HT-29 (cell line): Measurements from ENCODE around the gene LRRN4CL. TPM values are rescaled to one million over a fixed set of nuclear protein-coding genes. Genes with fewer than 3 reads are reported as not detected.

Experiments used
- DNase-seq: peaks from one replicate; pipeline ENCODE4 v3.0.0-alpha.2; 2015; ENCODE audit warnings: low spot score
- small RNA-seq: library from RNA; depleted of rRNA; stranded (forward); fragments of <200 nt; gene quantifications from one replicate; pipeline ENCODE3, GENCODE V24; 2014
- total RNA-seq: library from RNA; depleted of rRNA; stranded (reverse); fragments of >200 nt; shearing (Covaris generic); gene quantifications from 2 replicates; pipeline ENCODE4 v1.2.3, GENCODE V29; 2014; rRNA removed

LRRN4CL gene
- total RNA-seq, 1 experiment from 2014 or later: not detected

- DNase-seq: no peak
Observed at GRCh38 chr11:62648185-62648966, 41.0 kb downstream of the LRRN4CL start.

GRCh38 chr11:62647609-62648005 is 41.7 kb downstream of the LRRN4CL start:
- no peak for DNase-seq

- no peak for DNase-seq
Observed at GRCh38 chr11:62646825-62647608, 42.3 kb downstream of the LRRN4CL start.

GRCh38 chr11:62645946-62646824 is 43.1 kb downstream of the LRRN4CL start, which contains the start of gene GANAB:
Gene GANAB, minus strand, starts transcription at chr11:62646613. Its CDS starts 14 bp downstream, at chr11:62646599.
- peak; percentile 100 for DNase-seq

GRCh38 chr11:62645671-62645945 is 43.7 kb downstream of the LRRN4CL start:
- DNase-seq: no peak

GRCh38 chr11:62644220-62644619 is 45.1 kb downstream of the LRRN4CL start:
- no peak for DNase-seq

Small RNA genes within 50 kb of the gene (small RNA-seq; reads per million reads assigned to genes)
- not detected for gene SNORA57

Other genes starting within 250 kb of the LRRN4CL start
- 281 and 282 TPM in 2 replicates for gene AHNAK, start 142.7 kb downstream of the LRRN4CL start, total RNA-seq
- gene EEF1G, start 115.6 kb downstream of the LRRN4CL start, total RNA-seq: 1,888 and 1,945 TPM in 2 replicates
- gene TUT1, start 98.0 kb downstream of the LRRN4CL start, total RNA-seq: 19.3 and 25.1 TPM in 2 replicates
- gene MTA2, start 87.7 kb downstream of the LRRN4CL start, total RNA-seq: 223 and 229 TPM in 2 replicates
- gene EML3, start 76.8 kb downstream of the LRRN4CL start, total RNA-seq: 72.3 and 72.5 TPM in 2 replicates
- 10.9 and 13.6 TPM in 2 replicates for gene ROM1, start 76.3 kb downstream of the LRRN4CL start, total RNA-seq
- 63.1 and 82.8 TPM in 2 replicates for gene B3GAT3, start 67.5 kb downstream of the LRRN4CL start, total RNA-seq
- 257 and 314 TPM in 2 replicates for gene GANAB, start 42.9 kb downstream of the LRRN4CL start, total RNA-seq
- gene INTS5, start 36.2 kb downstream of the LRRN4CL start, total RNA-seq: 44.6 and 47.4 TPM in 2 replicates
- gene C11orf98, start 24.3 kb downstream of the LRRN4CL start, total RNA-seq: 272 and 322 TPM in 2 replicates
- gene CSKMT, start 24.2 kb downstream of the LRRN4CL start, total RNA-seq: 24.5 and 25.2 TPM in 2 replicates
- gene UQCC3, start 17.9 kb downstream of the LRRN4CL start, total RNA-seq: 124 and 141 TPM in 2 replicates
- gene LBHD1, start 17.3 kb downstream of the LRRN4CL start, total RNA-seq: 11.3 and 13.3 TPM in 2 replicates
- 247 and 265 TPM in 2 replicates for gene UBXN1, start 10.5 kb downstream of the LRRN4CL start, total RNA-seq
- 147 and 161 TPM in 2 replicates for gene BSCL2, start 17.9 kb upstream of the LRRN4CL start, total RNA-seq
- not detected in 2 replicates for gene GNG3, start 18.1 kb upstream of the LRRN4CL start, total RNA-seq
- gene HNRNPUL2, start 37.9 kb upstream of the LRRN4CL start, total RNA-seq: 12.2 and 12.3 TPM in 2 replicates
- gene TTC9C, start 39.0 kb upstream of the LRRN4CL start, total RNA-seq: 32.4 and 45.5 TPM in 2 replicates
- gene ZBTB3, start 64.6 kb upstream of the LRRN4CL start, total RNA-seq: 10.6 and 13.1 TPM in 2 replicates
- gene POLR2G, start 72.0 kb upstream of the LRRN4CL start, total RNA-seq: 138 and 141 TPM in 2 replicates
- 57.9 and 71.7 TPM in 2 replicates for gene TAF6L, start 81.9 kb upstream of the LRRN4CL start, total RNA-seq
- 87.6 and 114 TPM in 2 replicates for gene TMEM179B, start 97.9 kb upstream of the LRRN4CL start, total RNA-seq
- gene TMEM223, start 102.5 kb upstream of the LRRN4CL start, total RNA-seq: 77.3 and 79.3 TPM in 2 replicates
- 24.4 and 31.7 TPM in 2 replicates for gene NXF1, start 115.9 kb upstream of the LRRN4CL start, total RNA-seq
- 64.6 and 80.6 TPM in 2 replicates for gene STX5, start 142.5 kb upstream of the LRRN4CL start, total RNA-seq
- 0.61 TPM in 1 of 2 replicates, not detected in the other for gene TEX54, start 143.3 kb upstream of the LRRN4CL start, total RNA-seq
- gene WDR74, start 150.1 kb upstream of the LRRN4CL start, total RNA-seq: 183 and 191 TPM in 2 replicates
- 418 and 438 TPM in 2 replicates for gene SLC3A2, start 191.4 kb upstream of the LRRN4CL start, total RNA-seq
- 0.18 TPM in 1 of 2 replicates, not detected in the other for gene CHRM1, start 231.8 kb upstream of the LRRN4CL start, total RNA-seq